Astrocyte (in vitro differentiated cells and primary cell): Measurements from ENCODE around the gene CCZ1B. TPM values are rescaled to one million over a fixed set of nuclear protein-coding genes. Genes with fewer than 3 reads are reported as not detected.
"Not testable (repeated sequence)": the region's sequence is repeated elsewhere in the genome, so short reads cannot be mapped to it uniquely, and the experiment has no call there.

Source experiments
- DNase-seq: peaks from one replicate; pipeline ENCODE4 v3.0.0-alpha.2; 2010; ENCODE audit warnings: low read depth
- FAIRE-seq: peaks from 2 replicates; lab custom pipeline; 2011; peaks lifted over from hg19 to GRCh38; lab: Jason Lieb, UNC
- H2AFZ ChIP-seq: 2 replicates; pipeline ENCODE4 v1.6.0; 2012; ENCODE audit warnings: low read depth, low read length, inconsistent platforms
- H3K27ac ChIP-seq: 2 replicates; pipeline ENCODE4 v1.5.1; 2011; ENCODE audit warnings: low read depth, low read length, inconsistent platforms
- H3K27me3 ChIP-seq: 2 replicates; pipeline ENCODE4 v1.6.0; 2011; ENCODE audit warnings: low read length, inconsistent platforms; ENCODE audit not compliant: insufficient read depth
- H3K36me3 ChIP-seq: 2 replicates; pipeline ENCODE4 v1.5.1; 2011; ENCODE audit warnings: low read length, inconsistent platforms; ENCODE audit not compliant: insufficient read depth
- H3K4me1 ChIP-seq: 2 replicates; pipeline ENCODE4 v1.5.1; 2011; ENCODE audit warnings: low read length, inconsistent platforms; ENCODE audit not compliant: insufficient read depth
- H3K4me2 ChIP-seq: 2 replicates; pipeline ENCODE4 v1.6.0; 2012; ENCODE audit warnings: low read length, inconsistent platforms
- H3K4me3 ChIP-seq: 2 replicates; pipeline ENCODE4 v1.5.1; 2011; ENCODE audit warnings: low read depth, mild to moderate bottlenecking, low read length, inconsistent platforms; ENCODE audit not compliant: insufficient read depth
- H3K79me2 ChIP-seq: 2 replicates; pipeline ENCODE4 v1.6.0; 2012; ENCODE audit warnings: mild to moderate bottlenecking, low read length, inconsistent platforms; ENCODE audit not compliant: insufficient read depth
- H3K9ac ChIP-seq: 2 replicates; pipeline ENCODE4 v1.6.0; 2012; ENCODE audit warnings: mild to moderate bottlenecking, low read length, inconsistent platforms
- H3K9me3 ChIP-seq: 2 replicates; pipeline ENCODE4 v1.5.1; 2012; ENCODE audit warnings: low read depth, mild to moderate bottlenecking, low read length, inconsistent platforms; ENCODE audit not compliant: insufficient read depth
- H4K20me1 ChIP-seq: 2 replicates; pipeline ENCODE4 v1.6.0; 2012; ENCODE audit warnings: low read length, inconsistent platforms; ENCODE audit not compliant: insufficient read depth
- H3K27ac Mint-ChIP-seq: one replicate; pipeline ENCODE4 v1.8.0; 2021; ENCODE audit warnings: mild to moderate bottlenecking, mixed read lengths; ENCODE audit not compliant: unreplicated experiment
- H3K27me3 Mint-ChIP-seq: one replicate; pipeline ENCODE4 v1.8.0; 2021; ENCODE audit warnings: low read depth, mixed read lengths; ENCODE audit not compliant: unreplicated experiment
- H3K36me3 Mint-ChIP-seq: one replicate; pipeline ENCODE4 v1.8.0; 2021; ENCODE audit warnings: low read depth, mixed read lengths; ENCODE audit not compliant: unreplicated experiment
- H3K4me1 Mint-ChIP-seq: one replicate; pipeline ENCODE4 v1.8.0; 2021; ENCODE audit warnings: low read depth, mixed read lengths; ENCODE audit not compliant: unreplicated experiment
- H3K4me3 Mint-ChIP-seq: one replicate; pipeline ENCODE4 v1.8.0; 2021; ENCODE audit warnings: mild to moderate bottlenecking, moderate library complexity, mixed read lengths; ENCODE audit not compliant: unreplicated experiment
- H3K9me3 Mint-ChIP-seq: one replicate; pipeline ENCODE4 v1.8.0; 2021; ENCODE audit warnings: mild to moderate bottlenecking, mixed read lengths; ENCODE audit not compliant: unreplicated experiment
- total RNA-seq: library from RNA; stranded (reverse); gene quantifications from 2 replicates; pipeline ENCODE4 v1.2.1, GENCODE V29; 2021

Gene CCZ1B
- total RNA-seq, 1 donor from 2014 or later, result 54.4 TPM

GRCh38 chr7:6781581-6781980 lies 44.5 kb downstream of the CCZ1B start:
- H4K20me1 ChIP-seq, H3K4me2 ChIP-seq, H3K27ac Mint-ChIP-seq, H3K36me3 ChIP-seq, FAIRE-seq, H3K79me2 ChIP-seq, H3K27ac ChIP-seq, H3K4me1 ChIP-seq, H3K27me3 Mint-ChIP-seq, DNase-seq, H2AFZ ChIP-seq, H3K36me3 Mint-ChIP-seq, H3K9me3 Mint-ChIP-seq, H3K9ac ChIP-seq, H3K4me3 Mint-ChIP-seq, H3K4me1 Mint-ChIP-seq, H3K4me3 ChIP-seq, H3K27me3 ChIP-seq, H3K9me3 ChIP-seq: not testable (repeated sequence)

DNA sequence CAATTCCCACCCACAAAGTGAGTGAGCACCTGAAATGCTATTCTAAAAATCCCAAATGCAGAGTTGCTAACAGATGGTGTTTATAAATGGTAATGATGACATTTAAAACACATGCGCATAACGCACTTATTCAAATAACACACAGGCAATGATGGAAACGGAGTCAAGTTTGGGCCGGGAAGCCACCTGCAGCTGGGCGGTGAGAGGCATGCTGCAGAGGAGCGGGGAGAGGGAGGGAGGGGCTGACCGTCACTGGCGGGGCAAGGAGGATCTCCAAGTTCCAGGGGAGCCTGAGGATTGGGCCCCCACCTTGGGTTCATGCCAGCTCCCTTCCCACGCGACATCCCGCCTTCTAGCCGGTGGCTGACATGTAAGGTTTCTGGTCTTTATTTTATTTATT lies 64.9 kb downstream of the CCZ1B start:
- not testable (repeated sequence) for H3K4me3 Mint-ChIP-seq, H3K27ac Mint-ChIP-seq

DNA sequence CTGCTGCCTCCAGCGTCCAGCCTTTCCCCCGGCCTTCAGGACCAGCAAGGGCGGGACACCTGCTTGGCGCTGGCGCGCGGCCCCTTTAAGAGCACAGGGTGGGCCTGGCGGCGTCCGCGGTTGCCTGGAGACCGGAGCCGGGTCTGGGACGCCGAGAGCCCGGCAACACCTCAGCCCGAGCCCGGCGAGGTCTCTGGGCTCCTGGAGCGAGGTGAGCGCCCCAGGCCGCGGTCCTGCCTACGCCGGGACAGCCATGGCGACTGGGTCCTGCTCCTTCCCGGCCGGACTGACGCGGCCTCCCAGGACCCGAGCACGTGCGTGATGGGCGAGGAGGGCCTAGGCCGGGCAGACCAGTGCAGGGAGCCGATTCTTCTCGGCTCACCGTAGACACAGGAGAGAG lies 72.1 kb downstream of the CCZ1B start, which contains the start of gene RSPH10B2:
Gene RSPH10B2, plus strand, starts transcription at position 140 of the 400 bp plus-strand sequence. CDS start 3,575 bp downstream, outside the sequence.
- not testable (repeated sequence) for H3K27me3 Mint-ChIP-seq, H4K20me1 ChIP-seq, H3K4me3 ChIP-seq, H3K79me2 ChIP-seq, DNase-seq, H2AFZ ChIP-seq, H3K27ac ChIP-seq, H3K36me3 Mint-ChIP-seq, H3K4me1 Mint-ChIP-seq, H3K27me3 ChIP-seq, H3K9ac ChIP-seq, FAIRE-seq, H3K36me3 ChIP-seq, H3K27ac Mint-ChIP-seq, H3K9me3 Mint-ChIP-seq, H3K4me2 ChIP-seq, H3K9me3 ChIP-seq, H3K4me3 Mint-ChIP-seq, H3K4me1 ChIP-seq

More for the DNA sequence above, 64.9 kb downstream of the CCZ1B start:
- H3K9ac ChIP-seq, H3K4me1 ChIP-seq, FAIRE-seq, H4K20me1 ChIP-seq, H3K36me3 Mint-ChIP-seq, H3K27me3 Mint-ChIP-seq, H3K27ac ChIP-seq, DNase-seq, H3K4me2 ChIP-seq, H3K79me2 ChIP-seq, H3K9me3 ChIP-seq, H3K4me1 Mint-ChIP-seq, H2AFZ ChIP-seq, H3K36me3 ChIP-seq, H3K9me3 Mint-ChIP-seq, H3K27me3 ChIP-seq, H3K4me3 ChIP-seq: not testable (repeated sequence)

GRCh38 chr7:6750173-6750572 lies 75.9 kb downstream of the CCZ1B start:
- not testable (repeated sequence) for H3K27me3 Mint-ChIP-seq, FAIRE-seq, H3K27me3 ChIP-seq

DNA sequence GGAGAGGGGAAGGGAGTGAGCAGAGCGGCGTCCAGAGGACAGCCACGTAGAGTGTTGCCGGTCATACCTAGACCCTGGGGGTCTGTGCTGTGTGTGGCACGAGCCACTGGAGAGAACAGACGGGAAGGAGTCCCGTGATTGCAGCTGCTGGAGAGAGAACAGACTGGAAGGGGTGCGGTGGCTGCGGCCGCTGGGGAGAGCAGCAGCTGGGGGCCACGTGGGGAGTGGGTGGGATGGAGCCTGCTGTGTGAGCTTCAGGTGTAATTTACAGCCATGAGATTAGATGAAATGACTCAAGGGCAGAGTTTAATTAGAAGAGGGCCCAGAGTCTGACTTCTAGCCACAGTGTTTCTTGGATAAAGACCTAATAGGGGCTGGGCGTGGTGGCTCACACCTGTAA lies 76.7 kb downstream of the CCZ1B start:
- H3K36me3 Mint-ChIP-seq, FAIRE-seq, DNase-seq, H3K27ac Mint-ChIP-seq, H3K4me1 Mint-ChIP-seq, H3K4me3 ChIP-seq, H3K4me3 Mint-ChIP-seq, H3K27me3 Mint-ChIP-seq, H3K27me3 ChIP-seq, H3K9me3 ChIP-seq, H3K4me1 ChIP-seq, H2AFZ ChIP-seq, H4K20me1 ChIP-seq, H3K36me3 ChIP-seq, H3K9ac ChIP-seq, H3K9me3 Mint-ChIP-seq, H3K79me2 ChIP-seq, H3K27ac ChIP-seq, H3K4me2 ChIP-seq: not testable (repeated sequence)

More at GRCh38 chr7:6750173-6750572, 75.9 kb downstream of the CCZ1B start:
- H2AFZ ChIP-seq, H3K36me3 ChIP-seq, H3K4me3 Mint-ChIP-seq, H3K27ac Mint-ChIP-seq, H3K9me3 ChIP-seq, H3K4me2 ChIP-seq, H3K4me1 ChIP-seq, H3K9me3 Mint-ChIP-seq, H3K4me1 Mint-ChIP-seq, H3K9ac ChIP-seq, H3K27ac ChIP-seq, H3K79me2 ChIP-seq, H3K36me3 Mint-ChIP-seq, H4K20me1 ChIP-seq, H3K4me3 ChIP-seq, DNase-seq: not testable (repeated sequence)
